GM18511 (cell line): Measurements from ENCODE around the gene DDIT4.

ENCODE experiments used
- ATAC-seq: cut with Tn5 transposase; IDR thresholded peaks from one replicate; pipeline ENCODE4 v1.9.1; 2021; ENCODE audit warnings: mild to moderate bottlenecking, moderate library complexity; ENCODE audit not compliant: unreplicated experiment

The DDIT4 gene

DNA sequence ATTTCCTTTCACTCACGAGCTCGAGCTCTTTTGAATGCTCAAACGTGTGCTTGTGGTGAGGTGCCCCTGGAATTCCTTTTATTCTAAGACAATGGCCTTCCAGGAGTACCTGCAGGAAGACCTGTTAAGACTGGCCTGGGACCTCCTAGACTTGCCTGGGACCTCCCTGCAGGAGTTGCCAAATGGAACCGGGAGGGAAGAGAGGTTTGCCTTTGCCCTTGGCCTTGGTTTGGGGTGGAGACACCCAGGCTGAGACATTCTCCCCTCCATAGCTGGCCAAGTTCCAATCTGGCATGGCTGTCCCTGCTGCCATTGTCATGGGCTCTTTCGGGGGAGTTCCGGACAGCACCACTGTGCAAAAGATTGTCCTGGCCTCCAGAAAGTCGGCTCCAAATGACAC is 41.3 kb downstream of the DDIT4 start:
- ATAC-seq, result no peak

DNA sequence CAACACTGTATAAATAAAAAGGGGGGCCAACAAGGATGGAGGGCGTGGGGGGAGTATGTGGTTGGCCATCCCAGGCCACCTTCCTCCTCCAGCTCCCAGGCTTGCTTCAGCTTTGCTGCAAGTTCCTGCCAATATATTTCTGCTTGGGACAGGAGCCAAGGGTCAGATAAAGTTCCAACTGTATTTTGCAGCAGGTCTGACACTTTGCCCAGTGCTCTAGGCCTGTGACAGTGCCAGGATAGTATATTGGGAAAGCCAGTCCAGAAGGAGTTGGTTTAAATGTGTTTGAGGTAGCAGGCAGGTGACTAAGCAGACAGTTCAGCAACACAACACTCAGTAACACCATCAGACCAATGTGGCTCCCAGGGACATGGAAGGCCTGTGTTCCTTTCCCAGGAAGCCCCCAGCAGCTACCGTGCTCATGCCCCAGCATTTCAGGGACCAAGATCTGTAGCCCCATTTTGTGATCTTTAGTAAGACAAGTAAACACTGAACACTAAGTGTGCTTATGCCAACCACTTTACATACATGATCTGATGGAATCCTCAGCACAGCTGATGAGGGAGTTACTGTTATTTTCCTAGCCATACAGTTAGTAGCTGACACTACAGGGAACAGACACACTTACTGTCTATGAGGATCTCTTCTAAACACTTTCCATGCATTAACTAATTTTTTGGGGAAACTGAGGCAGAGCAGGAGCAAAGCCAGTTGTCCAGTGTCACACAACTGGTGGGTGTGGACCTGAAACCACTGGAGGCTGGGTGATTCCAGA is 42.1 kb downstream of the DDIT4 start:
- ATAC-seq, result no peak

- no peak for ATAC-seq
Measured at GRCh38 chr10:72316386-72316700, 42.6 kb downstream of the DDIT4 start.

GRCh38 chr10:72316748-72317435 is 43.2 kb downstream of the DDIT4 start:
- ATAC-seq, result no peak

- ATAC-seq, result no peak
Measured at GRCh38 chr10:72318418-72319262, 44.9 kb downstream of the DDIT4 start.

DNA sequence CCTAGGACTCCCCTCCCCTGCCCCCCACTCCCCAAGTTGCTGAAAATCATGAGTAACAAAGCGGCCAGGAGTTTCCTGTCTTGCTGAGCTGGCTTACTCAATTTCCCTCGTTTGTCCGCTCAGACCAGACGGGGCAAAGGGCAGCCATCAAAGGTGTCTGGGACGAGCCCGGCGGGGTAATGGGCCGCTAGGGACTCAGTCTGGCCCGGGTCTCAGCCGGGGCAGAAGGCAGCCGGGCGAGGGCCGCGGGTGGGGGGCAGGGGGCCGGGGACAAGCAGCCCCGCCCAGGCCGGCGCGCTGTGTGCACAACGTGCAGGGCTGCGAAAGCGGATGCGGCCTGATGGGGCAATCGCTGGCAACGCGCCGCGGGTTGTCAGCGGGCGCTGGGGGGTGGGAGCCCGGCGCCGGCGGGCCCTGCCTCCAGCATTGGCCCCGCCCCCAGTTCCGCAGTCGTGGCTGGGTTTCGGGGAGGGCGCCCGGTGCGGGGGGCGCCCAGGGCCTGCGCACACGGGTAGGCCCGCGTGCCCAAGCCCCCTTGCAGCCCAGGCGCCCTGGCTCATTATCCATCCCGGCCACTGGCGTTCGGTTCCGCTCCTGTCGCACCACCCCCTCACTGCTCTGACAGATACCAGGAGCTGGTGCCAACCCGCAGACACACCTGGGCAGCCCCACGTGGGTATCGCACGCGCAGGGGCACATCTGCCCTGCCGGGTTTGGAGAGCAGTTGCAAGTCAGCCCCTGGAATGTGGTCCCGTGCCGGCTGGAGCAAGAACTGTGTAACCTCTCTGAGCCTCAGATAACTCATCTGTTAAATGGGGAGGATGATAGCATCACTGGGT is 45.9 kb downstream of the DDIT4 start:
- ATAC-seq, result peak; percentile 61

DNA sequence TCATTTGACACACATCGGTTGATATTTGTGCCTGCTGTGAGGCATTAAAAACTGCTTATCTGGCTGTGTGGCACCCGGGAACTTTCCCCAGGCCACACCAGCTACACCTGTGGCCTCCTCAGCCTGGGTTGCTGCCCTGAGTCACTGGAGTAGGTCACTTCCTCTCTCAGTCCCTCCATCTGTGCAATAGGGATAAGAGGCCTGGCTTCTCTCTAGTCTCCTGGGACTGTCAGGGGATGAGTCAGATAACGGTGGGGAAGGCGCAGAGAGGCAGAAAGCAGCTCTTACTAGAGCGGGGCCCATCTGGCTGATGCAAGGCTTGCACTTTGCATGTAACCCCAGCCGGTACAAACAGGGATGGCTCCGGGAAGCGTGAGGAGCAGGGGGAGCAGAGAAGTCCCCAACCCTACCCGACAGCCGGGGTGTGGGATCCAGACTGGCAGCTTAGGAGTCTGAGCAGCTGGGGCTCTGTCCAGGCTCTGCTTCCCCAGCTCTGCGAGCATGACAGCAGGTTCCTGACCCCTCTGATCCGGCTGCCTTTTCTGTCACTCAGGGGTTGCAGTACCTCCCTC is 47.0 kb downstream of the DDIT4 start:
- peak; percentile 62 for ATAC-seq

DNA sequence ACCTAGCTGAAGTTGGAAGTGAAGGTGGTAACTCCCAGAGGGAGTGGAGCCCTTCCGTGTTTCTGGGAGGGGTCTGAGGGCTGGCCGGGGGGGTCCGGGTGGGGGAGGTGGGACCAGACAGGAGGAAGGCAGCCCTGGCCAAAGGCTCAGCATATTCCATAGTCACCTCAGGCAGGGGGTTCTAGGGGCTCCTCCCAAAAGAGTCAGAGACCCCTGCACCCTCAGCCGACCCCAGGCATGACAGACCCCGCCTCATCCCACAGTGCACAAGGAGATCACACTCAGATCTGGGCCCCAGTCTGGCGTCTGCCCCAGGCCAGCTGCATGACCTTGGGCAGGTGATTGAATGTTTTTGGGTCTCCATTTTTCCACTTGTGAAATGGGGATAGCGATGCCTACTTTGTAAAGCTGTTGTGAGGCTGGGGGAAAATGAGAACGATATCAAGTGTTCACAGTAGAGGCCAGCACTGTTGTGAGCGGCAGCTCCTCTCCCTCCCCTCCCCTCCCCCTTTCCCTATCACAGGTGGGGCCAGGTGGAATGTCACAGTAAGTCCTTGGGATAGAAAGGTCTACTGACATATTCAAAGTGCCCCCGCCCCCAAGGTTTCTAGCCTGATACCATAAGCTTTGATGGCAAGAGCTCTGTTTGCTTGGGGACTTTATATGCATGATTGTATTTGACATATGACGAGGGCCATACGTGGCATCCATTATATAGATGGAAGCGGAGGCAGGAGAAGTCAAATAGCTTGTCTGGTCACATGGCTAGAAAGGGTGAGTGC is 47.7 kb downstream of the DDIT4 start:
- no peak for ATAC-seq

DNA sequence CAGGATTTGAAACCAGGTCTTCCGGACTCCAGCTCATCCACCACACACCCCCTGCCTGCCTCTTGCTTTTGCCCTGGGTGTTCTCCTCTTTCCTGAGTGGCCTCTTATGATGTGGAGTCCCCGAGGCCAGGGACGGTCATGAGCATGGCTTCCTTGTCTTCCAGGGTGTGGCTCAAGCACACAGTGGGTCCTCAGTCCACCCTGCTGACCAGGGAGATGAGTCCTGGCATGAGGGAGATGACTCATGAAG is 48.2 kb downstream of the DDIT4 start:
- no peak for ATAC-seq

DNA sequence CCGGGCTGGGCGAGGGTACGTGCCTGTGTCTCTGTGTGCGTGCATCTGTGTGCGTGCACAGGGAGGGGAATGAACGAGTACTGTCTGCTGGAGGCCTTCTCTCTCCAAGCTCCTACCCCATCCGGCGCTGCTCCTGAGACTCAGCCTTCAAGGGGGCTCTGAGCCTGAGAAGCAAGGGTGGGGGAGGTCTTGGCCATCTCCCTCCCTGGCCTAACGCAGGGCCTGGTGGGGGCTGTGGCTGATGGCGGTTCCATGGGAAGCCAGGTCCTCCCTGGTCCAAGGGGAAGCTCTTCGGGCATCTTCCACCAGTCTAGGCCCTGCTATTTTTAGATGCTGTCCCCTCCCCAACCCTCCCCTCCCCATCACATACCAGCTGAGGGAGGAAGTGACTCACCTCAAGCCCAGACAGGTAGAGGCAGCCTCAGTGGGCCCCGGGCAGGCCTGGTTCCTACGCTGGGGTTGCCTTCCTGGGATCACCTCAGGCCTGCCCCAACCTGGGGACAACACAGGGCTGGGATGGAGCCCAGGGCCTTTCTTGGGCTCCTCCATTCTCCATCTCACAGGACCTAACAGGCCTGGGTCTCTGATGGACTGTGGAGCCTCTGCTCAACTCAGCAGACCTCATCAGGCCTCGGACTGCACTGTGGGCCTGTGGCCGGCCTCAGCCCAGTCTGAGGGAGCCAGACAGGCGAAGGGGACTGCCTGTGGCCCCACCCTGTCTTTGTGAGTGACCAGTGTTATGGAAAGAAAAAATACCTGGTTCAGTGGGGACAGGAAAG is 48.7 kb downstream of the DDIT4 start:
- no peak for ATAC-seq

- ATAC-seq, result no peak
Measured at GRCh38 chr10:72323108-72323749, 49.5 kb downstream of the DDIT4 start.

GRCh38 chr10:72323771-72324191 is 50.1 kb downstream of the DDIT4 start:
- ATAC-seq, result no peak
